ENCODE results near the gene DENND6B. TPM values are rescaled to one million over a fixed set of nuclear protein-coding genes. Genes with fewer than 3 reads are reported as not detected.

The DENND6B gene
- total and polyA plus RNA-seq, 2 donors (not counting 3 experiments of a cell fraction or from before 2014, with no cell fraction given): 4.1 to 5.9 TPM

- intact Hi-C loops (cut with micrococcal nuclease): no loop called here
- ChIA-PET CTCF (interaction anchor here (0.7 to 3.6 kb wide), 7 partner anchors 10 to 51 kb away, joined by 3 to 26 read pairs (median 7); no protein-coding TSS in a partner anchor), POLR2A (no interaction called here)
- TF ChIP-seq GATA2 (IDR thresholded peaks at IDR 0.05; ENCODE audit: insufficient read depth, insufficient read length, low read depth, low read length): no peak
- TF ChIP-seq MYC (IDR thresholded peaks at IDR 0.05; ENCODE audit: low read depth, low read length): no peak
- TF ChIP-seq POLR2AphosphoS5 (IDR thresholded peaks at IDR 0.05; ENCODE audit: insufficient read depth, low read depth, low read length): no peak
- TF ChIP-seq POLR2A (IDR thresholded peaks at IDR 0.05; ENCODE audit: low read depth, low read length): no peak
- TF ChIP-seq EZH2 (IDR thresholded peaks at IDR 0.05; ENCODE audit: borderline replicate concordance, low read depth, low read length, severe bottlenecking): no peak
- TF ChIP-seq JUN (IDR thresholded peaks at IDR 0.05; ENCODE audit: borderline replicate concordance, insufficient read depth, insufficient read length, low read depth): no peak
- TF ChIP-seq FOS (IDR thresholded peaks at IDR 0.05; ENCODE audit: borderline replicate concordance, insufficient read depth, low read length): no peak
- no peak for TF ChIP-seq MAX (IDR thresholded peaks at IDR 0.05; ENCODE audit: insufficient read depth, insufficient read length)
- no peak for TF ChIP-seq CTCF (IDR thresholded peaks at IDR 0.05; ENCODE audit: extremely low read depth in 1 of 2, insufficient read depth in 1 of 2, low read depth in 1 of 2, low read length in 2 of 2)
- BruUV-seq (replicated peaks): no TSS peak
- Histone ChIP-seq H3K9me3 (replicated peaks; ENCODE audit: control insufficient read depth, insufficient read depth, low read length) (no peaks in the 10 kb centered on the region), H3K9ac (replicated peaks; ENCODE audit: extremely low read depth, insufficient read depth, low read length) (no peak overlapping the region), H2AFZ (ENCODE audit: low read depth, low read length) (no peak overlapping the region), H3K4me2 (ENCODE audit: insufficient read depth, low read length) (no peak overlapping the region), H3K9me1 (replicated peaks; ENCODE audit: control insufficient read depth, extremely low read depth, insufficient read depth, low read length) (no peaks in the 10 kb centered on the region), H3K36me3 (ENCODE audit: control insufficient read depth in 2 of 2, extremely low read depth in 1 of 2, insufficient read depth in 2 of 2, low read length in 2 of 2) (peaks cover 0 to 6% of the 10 kb centered on the region in 2 experiments), H3K4me3 (replicated peaks in 1 of 3; ENCODE audit: insufficient read depth in 1 of 3, low read depth in 1 of 3, low read length in 3 of 3) (no peak overlapping the region), H4K20me1 (replicated peaks; ENCODE audit: control insufficient read depth, extremely low read depth, insufficient read depth, low read length) (no peaks in the 10 kb centered on the region), H3K79me2 (ENCODE audit: control insufficient read depth, insufficient read depth, low read length) (peaks cover 75% of the 10 kb centered on the region), H3K27me3 (ENCODE audit: control insufficient read depth in 2 of 2, insufficient read depth in 2 of 2, low read length in 2 of 2) (no peaks in the 10 kb centered on the region), H3K4me1 (ENCODE audit: control insufficient read depth, extremely low read depth, insufficient read depth, low read length) (peaks cover 35% of the 10 kb centered on the region), H3K27ac (ENCODE audit: insufficient read depth, low read depth, low read length) (no peak overlapping the region)
- no peak for FAIRE-seq
- dilution Hi-C loops (cut with MboI; ENCODE audit: extremely low pct_ligation_motif_present, low sequenced_read_pairs): no loop called here
- no peak for DNase-seq (ENCODE audit: low read depth, low spot score)
Measured at GRCh38 chr22:50303848-50304527, 22.8 kb downstream of the DENND6B start.

Measured in endothelial cell of umbilical vein (primary cell).